ENCODE data around the gene PPP1R15B. TPM values are rescaled to one million over a fixed set of nuclear protein-coding genes. Genes with fewer than 3 reads are reported as not detected.

Gene PPP1R15B
- total RNA-seq, 1 donor from 2014 or later: 42.1 TPM

DNA sequence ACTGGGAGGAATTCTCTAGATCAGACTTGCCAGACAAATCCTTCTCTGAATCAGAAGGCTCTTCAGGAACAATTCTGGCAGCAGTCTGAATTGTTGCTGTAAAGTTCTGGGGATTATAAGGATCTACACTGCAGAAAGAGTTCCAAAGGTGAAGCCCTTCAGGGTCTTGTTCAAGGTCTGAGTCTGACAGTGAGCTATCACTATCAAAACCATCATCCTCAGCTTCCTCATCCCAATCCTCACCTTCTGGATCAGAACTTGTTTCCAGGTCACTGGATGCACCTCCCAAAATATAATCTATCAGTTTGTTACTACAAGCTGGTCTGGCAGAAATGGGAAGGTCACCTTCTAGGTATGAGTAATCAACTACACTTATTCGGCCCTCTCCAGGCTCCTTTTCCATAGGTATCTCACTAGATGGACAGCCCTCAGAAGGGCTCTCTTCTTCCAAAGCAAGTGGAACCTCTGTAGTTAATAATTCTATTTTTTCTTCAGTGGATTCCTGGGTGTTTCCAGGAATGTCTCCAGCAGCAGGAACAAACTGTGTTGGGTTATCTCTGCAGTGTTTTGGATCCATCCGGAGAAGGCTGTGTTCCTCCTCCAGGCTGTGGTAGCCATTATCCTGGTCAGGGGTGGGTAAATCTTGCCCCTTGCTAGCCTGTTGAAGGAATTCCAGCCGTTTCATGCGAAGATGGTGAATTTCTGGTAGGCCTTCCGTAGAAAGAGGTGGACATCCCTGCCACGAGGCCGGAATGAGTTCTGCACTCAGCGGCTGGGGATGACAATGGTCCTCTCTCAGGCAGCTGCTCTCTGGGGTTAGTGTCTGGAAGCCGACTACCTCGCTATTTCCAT lies 1.6 kb downstream of the PPP1R15B start:
- no peak for DNase-seq (ENCODE audit: low read depth)
- no peak for TF ChIP-seq CTCF (IDR thresholded peaks at IDR 0.05; ENCODE audit: insufficient read depth, low read length, poor library complexity, severe bottlenecking)
- Histone ChIP-seq H3K4me3 (ENCODE audit: low read depth, low read length) (peak overlapping the region; percentile 98), H3K27me3 (ENCODE audit: control insufficient read depth, insufficient read depth, low read length) (no peaks in the 10 kb centered on the region), H3K36me3 (ENCODE audit: control insufficient read depth, insufficient read depth, low read length) (no peaks in the 10 kb centered on the region)

DNA sequence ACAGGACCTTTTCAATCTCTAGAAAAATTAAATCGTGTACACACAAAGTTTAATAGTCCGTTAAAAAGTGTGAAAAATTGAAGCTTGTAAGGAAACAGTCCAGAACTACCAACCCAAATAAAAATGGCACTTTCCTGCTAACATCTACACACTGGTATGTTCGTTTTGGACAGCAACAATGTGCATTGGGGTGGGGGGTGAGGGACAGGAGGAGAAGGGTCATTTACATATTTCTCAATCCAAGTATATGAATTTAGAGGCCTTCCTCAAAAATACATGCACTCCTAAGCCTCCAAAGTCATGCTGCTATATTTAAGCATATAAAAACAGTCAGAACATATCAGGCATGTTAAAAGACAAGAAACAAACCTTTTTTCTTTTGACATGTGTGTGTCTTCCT lies 2.5 kb downstream of the PPP1R15B start:
- no peak for TF ChIP-seq CTCF (IDR thresholded peaks at IDR 0.05; ENCODE audit: insufficient read depth, low read length, poor library complexity, severe bottlenecking)
- H3K4me3 ChIP-seq (ENCODE audit: low read depth, low read length): peak overlapping the region; percentile 98
- H3K36me3 ChIP-seq (ENCODE audit: control insufficient read depth, insufficient read depth, low read length): no peaks in the 10 kb centered on the region
- no peaks in the 10 kb centered on the region for H3K27me3 ChIP-seq (ENCODE audit: control insufficient read depth, insufficient read depth, low read length)
- no peak for DNase-seq (ENCODE audit: low read depth)

- TF ChIP-seq CTCF (IDR thresholded peaks at IDR 0.05; ENCODE audit: insufficient read depth, low read length, poor library complexity, severe bottlenecking): no peak
- Histone ChIP-seq H3K27me3 (ENCODE audit: control insufficient read depth, insufficient read depth, low read length) (no peaks in the 10 kb centered on the region), H3K36me3 (ENCODE audit: control insufficient read depth, insufficient read depth, low read length) (no peaks in the 10 kb centered on the region), H3K4me3 (ENCODE audit: low read depth, low read length) (peak overlapping the region; percentile 98)
- no peak for DNase-seq (ENCODE audit: low read depth)
These were observed 3.0 kb downstream of the PPP1R15B start for GRCh38 chr1:204408602-204409001.

DNA sequence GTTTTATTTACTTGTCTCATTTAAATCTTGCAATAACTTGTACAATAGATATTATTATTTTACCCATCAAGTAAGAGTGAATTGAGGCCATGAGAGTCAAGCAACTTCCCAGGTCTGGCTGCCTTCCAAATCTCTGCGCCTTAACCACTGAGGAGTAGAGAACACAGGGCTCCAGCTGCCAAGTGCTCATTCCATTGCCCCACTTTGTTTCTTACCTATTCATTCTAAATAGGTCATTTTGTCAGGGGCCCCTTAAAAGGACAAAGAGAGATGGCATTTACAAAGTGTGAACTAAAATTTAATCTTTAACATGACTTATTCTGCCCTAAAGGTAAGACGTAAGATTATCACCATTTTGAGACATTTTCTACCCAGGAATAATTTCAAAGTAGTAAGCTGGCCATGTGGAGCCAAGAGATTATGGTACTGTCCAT lies 3.5 kb downstream of the PPP1R15B start:
- no peak for DNase-seq (ENCODE audit: low read depth)
- TF ChIP-seq CTCF (IDR thresholded peaks at IDR 0.05; ENCODE audit: insufficient read depth, low read length, poor library complexity, severe bottlenecking): no peak
- H3K4me3 ChIP-seq (ENCODE audit: low read depth, low read length): peak overlapping the region; percentile 98
- no peaks in the 10 kb centered on the region for H3K36me3 ChIP-seq (ENCODE audit: control insufficient read depth, insufficient read depth, low read length)
- H3K27me3 ChIP-seq (ENCODE audit: control insufficient read depth, insufficient read depth, low read length): no peaks in the 10 kb centered on the region

DNA sequence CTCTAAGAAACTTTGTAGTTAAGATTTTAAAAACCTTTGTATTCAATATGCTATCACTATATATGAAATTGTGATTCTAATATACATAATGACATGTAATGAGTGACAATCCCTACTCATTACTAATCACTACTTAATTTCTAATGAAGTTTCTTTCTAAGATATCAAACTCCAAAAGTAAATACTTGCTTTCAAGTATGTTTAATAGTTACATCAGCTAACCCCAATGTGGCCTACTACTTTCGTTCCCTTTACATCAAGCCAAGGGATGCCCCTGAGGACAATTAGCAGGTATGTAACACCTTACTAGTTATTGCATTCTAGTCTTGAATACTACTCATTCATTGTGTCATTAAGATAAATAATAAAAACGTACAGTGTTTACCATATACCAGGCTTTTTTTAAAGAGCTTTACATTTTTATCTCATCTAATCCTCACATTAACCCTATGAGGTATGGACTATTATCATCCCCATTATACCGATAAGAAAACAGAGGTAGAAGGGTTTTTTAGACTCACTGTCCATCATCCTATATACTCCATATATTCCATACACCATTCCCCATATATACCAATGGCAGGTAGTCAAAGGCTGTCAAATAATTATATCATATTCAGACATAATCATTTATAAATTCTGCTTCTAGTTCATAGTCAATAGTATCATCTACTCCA lies 4.2 kb downstream of the PPP1R15B start:
- no peaks in the 10 kb centered on the region for H3K27me3 ChIP-seq (ENCODE audit: control insufficient read depth, insufficient read depth, low read length)
- peak overlapping the region; percentile 98 for H3K4me3 ChIP-seq (ENCODE audit: low read depth, low read length)
- H3K36me3 ChIP-seq (ENCODE audit: control insufficient read depth, insufficient read depth, low read length): no peaks in the 10 kb centered on the region

More for the DNA sequence above, 4.2 kb downstream of the PPP1R15B start:
- no peak for DNase-seq (ENCODE audit: low read depth)
- no peak for TF ChIP-seq CTCF (IDR thresholded peaks at IDR 0.05; ENCODE audit: insufficient read depth, low read length, poor library complexity, severe bottlenecking)
